GM18505 (cell line): ENCODE results near the gene OR56A5.

Experiments
- ATAC-seq: cut with Tn5 transposase; IDR thresholded peaks from one replicate; pipeline ENCODE4 v1.9.1; 2021; ENCODE audit not compliant: unreplicated experiment
- POLR2A ChIP-seq: IDR thresholded peaks from 4 replicates; pipeline ENCODE4 v1.6.1; 2011; ENCODE audit warnings: borderline replicate concordance; ENCODE audit not compliant: insufficient read depth, insufficient read length; ENCODE audit errors: extremely low read depth

OR56A5 gene

DNA sequence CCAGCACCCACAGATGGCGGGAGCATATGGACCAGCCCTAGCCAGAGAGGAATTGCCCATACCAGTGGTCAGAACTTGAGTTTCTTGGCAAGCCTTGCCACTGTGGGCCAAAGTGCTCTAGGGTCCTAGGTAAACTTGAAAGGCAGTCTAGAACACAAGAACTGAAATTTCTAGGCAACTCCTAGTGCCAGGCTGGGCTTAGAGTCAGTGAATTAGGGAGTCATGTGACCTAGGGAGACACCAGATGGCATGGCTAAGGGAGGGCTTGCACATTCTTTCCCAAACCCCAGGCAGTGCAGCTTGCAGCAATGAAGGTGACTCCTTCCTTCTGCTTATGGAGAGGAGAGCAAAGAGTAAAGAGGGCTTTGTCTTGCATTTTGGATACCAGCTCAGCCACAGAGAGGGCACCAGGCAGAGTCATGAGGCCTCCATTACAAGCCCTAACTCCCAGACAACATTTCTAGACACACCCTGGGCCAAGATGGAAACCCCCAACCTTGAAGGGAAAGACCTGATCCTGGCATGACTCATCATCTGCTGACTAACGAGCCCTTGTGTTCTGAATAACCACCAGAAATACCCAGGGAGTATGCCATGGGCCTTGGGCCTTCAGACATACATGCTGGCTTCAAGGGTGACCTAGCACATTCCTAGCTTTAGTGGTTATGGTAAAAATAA is 45.4 kb downstream of the OR56A5 start:
- ATAC-seq = peak; percentile 76
- no peak for TF ChIP-seq POLR2A
